ENCODE measurements around the gene CCDC87. TPM values are rescaled to one million over a fixed set of nuclear protein-coding genes. Genes with fewer than 3 reads are reported as not detected.

Gene CCDC87
- total and polyA plus RNA-seq, 2 donors (not counting 3 experiments of a cell fraction or from before 2014, with no cell fraction given), result 0.06 to 0.22 TPM

- TF ChIP-seq POLR2AphosphoS5 (IDR thresholded peaks at IDR 0.05; ENCODE audit: insufficient read depth, low read depth, low read length) (no peak), POLR2A (IDR thresholded peaks at IDR 0.05; ENCODE audit: low read depth, low read length) (no peak), GATA2 (IDR thresholded peaks at IDR 0.05; ENCODE audit: insufficient read depth, insufficient read length, low read depth, low read length) (no peak), MYC (IDR thresholded peaks at IDR 0.05; ENCODE audit: low read depth, low read length) (no peak)
- Histone ChIP-seq H3K27me3 (ENCODE audit: control insufficient read depth in 2 of 2, insufficient read depth in 2 of 2, low read length in 2 of 2) (no peaks in the 10 kb centered on the region), H3K79me2 (ENCODE audit: control insufficient read depth, insufficient read depth, low read length) (no peaks in the 10 kb centered on the region), H3K9me1 (replicated peaks; ENCODE audit: control insufficient read depth, extremely low read depth, insufficient read depth, low read length) (no peaks in the 10 kb centered on the region), H3K4me3 (replicated peaks in 1 of 3; ENCODE audit: insufficient read depth in 1 of 3, low read depth in 1 of 3, low read length in 3 of 3) (no peak overlapping the region), H2AFZ (ENCODE audit: low read depth, low read length) (no peak overlapping the region), H3K27ac (ENCODE audit: insufficient read depth, low read depth, low read length) (no peak overlapping the region), H3K9ac (replicated peaks; ENCODE audit: extremely low read depth, insufficient read depth, low read length) (no peak overlapping the region), H3K4me1 (ENCODE audit: control insufficient read depth, extremely low read depth, insufficient read depth, low read length) (peaks cover 3% of the 10 kb centered on the region), H3K36me3 (ENCODE audit: control insufficient read depth in 2 of 2, extremely low read depth in 1 of 2, insufficient read depth in 2 of 2, low read length in 2 of 2) (no peaks in the 10 kb centered on the region), H3K4me2 (ENCODE audit: insufficient read depth, low read length) (no peak overlapping the region), H4K20me1 (replicated peaks; ENCODE audit: control insufficient read depth, extremely low read depth, insufficient read depth, low read length) (no peaks in the 10 kb centered on the region), H3K9me3 (replicated peaks; ENCODE audit: control insufficient read depth, insufficient read depth, low read length) (no peaks in the 10 kb centered on the region)
- intact Hi-C loops (cut with micrococcal nuclease) (no loop called here), dilution Hi-C loops (cut with MboI; ENCODE audit: extremely low pct_ligation_motif_present, low sequenced_read_pairs) (no loop called here)
- FAIRE-seq (no peak), DNase-seq (ENCODE audit: low read depth, low spot score) (no peak)
- CTCF ChIA-PET, result no interaction called here
- BruUV-seq (replicated peaks), result no TSS peak
- POLR2A ChIA-PET, result no interaction called here
Observed at GRCh38 chr11:66564538-66564937, 28.3 kb downstream of the CCDC87 start.

GRCh38 chr11:66563832-66564231 lies 29.0 kb downstream of the CCDC87 start:
- dilution Hi-C loops (cut with MboI; ENCODE audit: extremely low pct_ligation_motif_present, low sequenced_read_pairs), result no loop called here
- H3K4me2 ChIP-seq (ENCODE audit: insufficient read depth, low read length), result no peak overlapping the region
- TF ChIP-seq MAX (IDR thresholded peaks at IDR 0.05; ENCODE audit: insufficient read depth, insufficient read length) (no peak), POLR2AphosphoS5 (IDR thresholded peaks at IDR 0.05; ENCODE audit: insufficient read depth, low read depth, low read length) (no peak), FOS (IDR thresholded peaks at IDR 0.05; ENCODE audit: borderline replicate concordance, insufficient read depth, low read length) (no peak), JUN (IDR thresholded peaks at IDR 0.05; ENCODE audit: borderline replicate concordance, insufficient read depth, insufficient read length, low read depth) (no peak), POLR2A (IDR thresholded peaks at IDR 0.05; ENCODE audit: low read depth, low read length) (no peak), GATA2 (IDR thresholded peaks at IDR 0.05; ENCODE audit: insufficient read depth, insufficient read length, low read depth, low read length) (no peak), MYC (IDR thresholded peaks at IDR 0.05; ENCODE audit: low read depth, low read length) (no peak), EZH2 (IDR thresholded peaks at IDR 0.05; ENCODE audit: borderline replicate concordance, low read depth, low read length, severe bottlenecking) (no peak)
- TF ChIP-seq, protein P1, sequence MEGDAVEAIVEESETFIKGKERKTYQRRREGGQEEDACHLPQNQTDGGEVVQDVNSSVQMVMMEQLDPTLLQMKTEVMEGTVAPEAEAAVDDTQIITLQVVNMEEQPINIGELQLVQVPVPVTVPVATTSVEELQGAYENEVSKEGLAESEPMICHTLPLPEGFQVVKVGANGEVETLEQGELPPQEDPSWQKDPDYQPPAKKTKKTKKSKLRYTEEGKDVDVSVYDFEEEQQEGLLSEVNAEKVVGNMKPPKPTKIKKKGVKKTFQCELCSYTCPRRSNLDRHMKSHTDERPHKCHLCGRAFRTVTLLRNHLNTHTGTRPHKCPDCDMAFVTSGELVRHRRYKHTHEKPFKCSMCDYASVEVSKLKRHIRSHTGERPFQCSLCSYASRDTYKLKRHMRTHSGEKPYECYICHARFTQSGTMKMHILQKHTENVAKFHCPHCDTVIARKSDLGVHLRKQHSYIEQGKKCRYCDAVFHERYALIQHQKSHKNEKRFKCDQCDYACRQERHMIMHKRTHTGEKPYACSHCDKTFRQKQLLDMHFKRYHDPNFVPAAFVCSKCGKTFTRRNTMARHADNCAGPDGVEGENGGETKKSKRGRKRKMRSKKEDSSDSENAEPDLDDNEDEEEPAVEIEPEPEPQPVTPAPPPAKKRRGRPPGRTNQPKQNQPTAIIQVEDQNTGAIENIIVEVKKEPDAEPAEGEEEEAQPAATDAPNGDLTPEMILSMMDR (IDR thresholded peaks at IDR 0.05; ENCODE audit: extremely low read depth in 1 of 2, insufficient read depth in 1 of 2, low read depth in 1 of 2, low read length in 2 of 2), result no peak
- H3K9me3 ChIP-seq (replicated peaks; ENCODE audit: control insufficient read depth, insufficient read depth, low read length), result no peaks in the 10 kb centered on the region
- no peaks in the 10 kb centered on the region for H3K79me2 ChIP-seq (ENCODE audit: control insufficient read depth, insufficient read depth, low read length)
- ChIA-PET CTCF (interaction anchor here (2.1 to 2.7 kb wide), 2 partner anchors 14 to 114 kb away, joined by 8 to 13 read pairs; partner anchors contain the start of gene RBM4B), POLR2A (no interaction called here)
- BruUV-seq (replicated peaks), result no TSS peak
- H2AFZ ChIP-seq (ENCODE audit: low read depth, low read length), result no peak overlapping the region
- intact Hi-C loops (cut with micrococcal nuclease), result no loop called here
- H3K9me1 ChIP-seq (replicated peaks; ENCODE audit: control insufficient read depth, extremely low read depth, insufficient read depth, low read length), result no peaks in the 10 kb centered on the region
- H3K27me3 ChIP-seq (ENCODE audit: control insufficient read depth in 2 of 2, insufficient read depth in 2 of 2, low read length in 2 of 2), result peaks cover 1 to 3% of the 10 kb centered on the region in 2 experiments
- no peak overlapping the region for H3K4me3 ChIP-seq (replicated peaks in 1 of 3; ENCODE audit: insufficient read depth in 1 of 3, low read depth in 1 of 3, low read length in 3 of 3)
- no peaks in the 10 kb centered on the region for H3K36me3 ChIP-seq (ENCODE audit: control insufficient read depth in 2 of 2, extremely low read depth in 1 of 2, insufficient read depth in 2 of 2, low read length in 2 of 2)
- H3K4me1 ChIP-seq (ENCODE audit: control insufficient read depth, extremely low read depth, insufficient read depth, low read length), result peaks cover 3% of the 10 kb centered on the region
- FAIRE-seq (no peak), DNase-seq (ENCODE audit: low read depth, low spot score) (no peak)
- no peaks in the 10 kb centered on the region for H4K20me1 ChIP-seq (replicated peaks; ENCODE audit: control insufficient read depth, extremely low read depth, insufficient read depth, low read length)
- no peak overlapping the region for H3K9ac ChIP-seq (replicated peaks; ENCODE audit: extremely low read depth, insufficient read depth, low read length)
- H3K27ac ChIP-seq (ENCODE audit: insufficient read depth, low read depth, low read length), result no peak overlapping the region
